Body of pancreas (tissue), 4 donors: ENCODE results near the gene TENM3.

Source experiments
- POLR2A ChIP-seq, 3 donors: fragments of 450-650 bp; IDR thresholded peaks; one replicate each; pipeline ENCODE4 v1.6.1; 2016; ENCODE audit warnings: antibody characterized with exemption in 3 of 3, mild to moderate bottlenecking in 2 of 3
- TF ChIP-seq, protein P1 (sequence below), 7 experiments: fragments of 450-650 bp in 4 of 7; fragments of 200-600 bp in 3 of 7; sonication (generic) in 3 of 7; IDR thresholded peaks; one replicate each; pipeline ENCODE4 v1.5.1; 2016 to 2019; ENCODE audit warnings: antibody characterized with exemption in 7 of 7

GRCh38 chr4:182261651-182262223 is 18.5 kb downstream of the TENM3 start:
- TF ChIP-seq, protein P1, sequence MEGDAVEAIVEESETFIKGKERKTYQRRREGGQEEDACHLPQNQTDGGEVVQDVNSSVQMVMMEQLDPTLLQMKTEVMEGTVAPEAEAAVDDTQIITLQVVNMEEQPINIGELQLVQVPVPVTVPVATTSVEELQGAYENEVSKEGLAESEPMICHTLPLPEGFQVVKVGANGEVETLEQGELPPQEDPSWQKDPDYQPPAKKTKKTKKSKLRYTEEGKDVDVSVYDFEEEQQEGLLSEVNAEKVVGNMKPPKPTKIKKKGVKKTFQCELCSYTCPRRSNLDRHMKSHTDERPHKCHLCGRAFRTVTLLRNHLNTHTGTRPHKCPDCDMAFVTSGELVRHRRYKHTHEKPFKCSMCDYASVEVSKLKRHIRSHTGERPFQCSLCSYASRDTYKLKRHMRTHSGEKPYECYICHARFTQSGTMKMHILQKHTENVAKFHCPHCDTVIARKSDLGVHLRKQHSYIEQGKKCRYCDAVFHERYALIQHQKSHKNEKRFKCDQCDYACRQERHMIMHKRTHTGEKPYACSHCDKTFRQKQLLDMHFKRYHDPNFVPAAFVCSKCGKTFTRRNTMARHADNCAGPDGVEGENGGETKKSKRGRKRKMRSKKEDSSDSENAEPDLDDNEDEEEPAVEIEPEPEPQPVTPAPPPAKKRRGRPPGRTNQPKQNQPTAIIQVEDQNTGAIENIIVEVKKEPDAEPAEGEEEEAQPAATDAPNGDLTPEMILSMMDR (IDR thresholded peaks at IDR 0.05), result no peak
- no peak for TF ChIP-seq POLR2A (IDR thresholded peaks at IDR 0.05)
